Measurements from ENCODE around the gene TNFAIP1.

Gene TNFAIP1

GRCh38 chr17:28372203-28372944 is 36.8 kb downstream of the TNFAIP1 start:
- peak; percentile 35 for DNase-seq

GRCh38 chr17:28372945-28373274 is 37.3 kb downstream of the TNFAIP1 start:
- no peak for DNase-seq

- DNase-seq: no peak
These were observed 44.5 kb downstream of the TNFAIP1 start for GRCh38 chr17:28379814-28380801.

- DNase-seq: no peak
These were observed 45.7 kb downstream of the TNFAIP1 start for GRCh38 chr17:28381141-28381825.

- no peak for DNase-seq
These were observed 48.9 kb downstream of the TNFAIP1 start for GRCh38 chr17:28384281-28385036.

- no peak for DNase-seq
These were observed 49.5 kb downstream of the TNFAIP1 start for GRCh38 chr17:28385037-28385400.

- DNase-seq: no peak
These were observed 49.8 kb downstream of the TNFAIP1 start for GRCh38 chr17:28385406-28385805.

- DNase-seq: no peak
These were observed 50.8 kb downstream of the TNFAIP1 start for GRCh38 chr17:28386391-28386790.

GRCh38 chr17:28388106-28388505 is 52.5 kb downstream of the TNFAIP1 start:
- no peak for DNase-seq

GRCh38 chr17:28390141-28390540 is 54.6 kb downstream of the TNFAIP1 start:
- no peak for DNase-seq

- no peak for DNase-seq
These were observed 55.0 kb downstream of the TNFAIP1 start for GRCh38 chr17:28390563-28390962.

GRCh38 chr17:28390984-28391383 is 55.4 kb downstream of the TNFAIP1 start:
- no peak for DNase-seq

- no peak for DNase-seq
These were observed 55.8 kb downstream of the TNFAIP1 start for GRCh38 chr17:28391401-28391800.

- DNase-seq: no peak
These were observed 56.9 kb downstream of the TNFAIP1 start for GRCh38 chr17:28392491-28392890.

- no peak for DNase-seq
These were observed 59.0 kb downstream of the TNFAIP1 start for GRCh38 chr17:28394337-28395116.

GRCh38 chr17:28395426-28395825 is 59.9 kb downstream of the TNFAIP1 start:
- DNase-seq: no peak

- no peak for DNase-seq
These were observed 60.4 kb downstream of the TNFAIP1 start for GRCh38 chr17:28395968-28396367.

Data from NCI-H1092 treated with DMSO at 0.1 percent for 48 hours (cell line).